Midbrain (tissue), 1 donor: ENCODE results near the gene XK.
A peak's percentile ranks its signal among the peaks of the same experiment; 100 is the strongest.

Source experiments
- DNase-seq: peaks from one replicate; lab custom pipeline; 2025; lab: John Stamatoyannopoulos, UW

XK gene

GRCh38 chrX:37679888-37680287, 5.7 kb upstream of the XK start:
- no peak for DNase-seq

- DNase-seq: no peak
Measured at GRCh38 chrX:37684426-37684825, 1.2 kb upstream of the XK start.

GRCh38 chrX:37684973-37685372, 618 bp upstream of the XK start:
- DNase-seq: no peak

- DNase-seq: no peak
Measured at GRCh38 chrX:37686369-37686995, 891 bp downstream of the XK start.

GRCh38 chrX:37686996-37687395, 1.4 kb downstream of the XK start:
- no peak for DNase-seq

GRCh38 chrX:37690119-37690518, 4.5 kb downstream of the XK start:
- no peak for DNase-seq

- DNase-seq: no peak
Measured at GRCh38 chrX:37692918-37693317, 7.3 kb downstream of the XK start.

- no peak for DNase-seq
Measured at GRCh38 chrX:37697169-37697760, 11.7 kb downstream of the XK start.

- no peak for DNase-seq
Measured at GRCh38 chrX:37701588-37701987, 16.0 kb downstream of the XK start.

- DNase-seq: no peak
Measured at GRCh38 chrX:37711991-37712390, 26.4 kb downstream of the XK start.

GRCh38 chrX:37712458-37712857, 26.9 kb downstream of the XK start:
- DNase-seq: no peak

GRCh38 chrX:37714479-37714878, 28.9 kb downstream of the XK start:
- no peak for DNase-seq

- no peak for DNase-seq
Measured at GRCh38 chrX:37716602-37717001, 31.0 kb downstream of the XK start.

- DNase-seq: no peak
Measured at GRCh38 chrX:37717708-37718107, 32.1 kb downstream of the XK start.

GRCh38 chrX:37722595-37722994, 37.0 kb downstream of the XK start:
- DNase-seq: no peak

- no peak for DNase-seq
Measured at GRCh38 chrX:37726346-37726745, 40.8 kb downstream of the XK start.

- DNase-seq: peak; percentile 76
Measured at GRCh38 chrX:37745354-37745753, 59.8 kb downstream of the XK start.

- no peak for DNase-seq
Measured at GRCh38 chrX:37745835-37746217, 60.2 kb downstream of the XK start.

- no peak for DNase-seq
Measured at GRCh38 chrX:37746218-37746941, 60.8 kb downstream of the XK start.

GRCh38 chrX:37746951-37747350, 61.4 kb downstream of the XK start:
- DNase-seq: no peak

GRCh38 chrX:37752281-37752680, 66.7 kb downstream of the XK start:
- no peak for DNase-seq

GRCh38 chrX:37752936-37753335, 67.3 kb downstream of the XK start:
- DNase-seq: no peak

GRCh38 chrX:37753384-37753783, 67.8 kb downstream of the XK start:
- no peak for DNase-seq

GRCh38 chrX:37754516-37754915, 68.9 kb downstream of the XK start:
- DNase-seq: no peak
